HepG2 (cell line): Measurements from ENCODE around the gene PDGFA. TPM values are rescaled to one million over a fixed set of nuclear protein-coding genes. Genes with fewer than 3 reads are reported as not detected.

Source experiments
- ATAC-seq: fragments of 200-7000 bp; cut with Tn5 transposase; 3 replicates; pipeline ENCODE4 v1.9.1; 2020; ENCODE audit warnings: mild to moderate bottlenecking, moderate library complexity
- BruUV-seq: library from RNA; stranded (reverse); fragments of 400-500 nt; replicated peaks from 2 replicates; lab custom pipeline; 2021; lab: Mats Ljungman, UMichigan
- CTCF ChIA-PET: fragments of 300-600 bp; formaldehyde crosslinking; extraction: SDS; loops from one replicate; lab custom pipeline; 2021; ENCODE audit warnings: low total read pairs, inconsistent platforms, low intra/inter-chr PET ratio; lab: Yijun Ruan, JAX
- POLR2A ChIA-PET: fragments of 350-600 bp; sonication (Branson Sonifier 250); formaldehyde crosslinking; loops from one replicate; lab custom pipeline; 2020; ENCODE audit warnings: antibody characterized with exemption, inconsistent platforms; lab: Yijun Ruan, JAX
- DNase-seq: peaks from one replicate; pipeline ENCODE4 v3.0.0-alpha.2; 2015; ENCODE audit warnings: low spot score
- FAIRE-seq: peaks from 3 replicates; lab custom pipeline; 2011; peaks lifted over from hg19 to GRCh38; lab: Jason Lieb, UNC
- H2AFZ ChIP-seq: one replicate; pipeline ENCODE4 v1.6.1; 2011; ENCODE audit warnings: low read length, inconsistent platforms
- H3K27ac ChIP-seq: fragments of 300-600 bp; 3 replicates; pipeline ENCODE4 v1.8.0; 2011; ENCODE audit warnings: mixed run types, mild to moderate bottlenecking, mixed read lengths, low read length, inconsistent platforms; ENCODE audit not compliant: insufficient read depth; ENCODE audit errors: extremely low read length
- H3K27me3 ChIP-seq, 2 experiments: fragments of 200-600 bp in 1 of 2; 2 replicates in 1 of 2; 3 replicates in 1 of 2; pipeline versions ENCODE4 v1.6.0 to v1.8.0; 2011; ENCODE audit warnings: low read length in 2 of 2, mild to moderate bottlenecking in 2 of 2, moderate library complexity in 2 of 2, inconsistent platforms in 1 of 2; ENCODE audit not compliant: insufficient read depth in 2 of 2, control insufficient read depth in 1 of 2
- H3K36me3 ChIP-seq, 2 experiments: fragments of 200-600 bp in 1 of 2; replicated peaks in 1 of 2; 2 replicates in 1 of 2; 3 replicates in 1 of 2; pipeline versions ENCODE4 v1.5.1 to v1.8.0; 2011; ENCODE audit warnings: low read length in 2 of 2, inconsistent platforms in 1 of 2; ENCODE audit not compliant: insufficient read depth in 2 of 2, control insufficient read depth in 1 of 2
- H3K4me1 ChIP-seq: 2 replicates; pipeline ENCODE4 v1.5.1; 2012; ENCODE audit warnings: low read length, inconsistent platforms; ENCODE audit not compliant: insufficient read depth
- H3K4me2 ChIP-seq: 2 replicates; pipeline ENCODE4 v1.6.0; 2011; ENCODE audit warnings: low read depth, low read length, inconsistent platforms
- H3K4me3 ChIP-seq, 3 experiments: fragments of 200-600 bp in 1 of 3; sonication (generic), shearing (Covaris generic) in 1 of 3; replicated peaks in 1 of 3; 2 replicates each; pipeline ENCODE4 v1.5.1; 2011 to 2016; ENCODE audit warnings: low read length in 3 of 3, inconsistent platforms in 2 of 3, low read depth in 2 of 3, mild to moderate bottlenecking in 2 of 3, control low read depth in 1 of 3, mixed read lengths in 1 of 3; ENCODE audit not compliant: insufficient read depth in 1 of 3
- H3K79me2 ChIP-seq: one replicate; pipeline ENCODE4 v1.6.1; 2011; ENCODE audit warnings: low read length, inconsistent platforms; ENCODE audit not compliant: insufficient read depth
- H3K9ac ChIP-seq: 2 replicates; pipeline ENCODE4 v1.6.0; 2011; ENCODE audit warnings: mild to moderate bottlenecking, low read depth, low read length, inconsistent platforms; ENCODE audit not compliant: insufficient read depth
- H3K9me3 ChIP-seq: 2 replicates; pipeline ENCODE4 v1.5.1; 2012; ENCODE audit warnings: mild to moderate bottlenecking, low read length
- H4K20me1 ChIP-seq: 2 replicates; pipeline ENCODE4 v1.6.0; 2011; ENCODE audit warnings: inconsistent platforms, mild to moderate bottlenecking, low read length, moderate library complexity; ENCODE audit not compliant: insufficient read depth
- CHD4 ChIP-seq: fragments of 200-600 bp; sonication (generic); IDR thresholded peaks from 2 replicates; pipeline ENCODE4 v1.7.0; 2017; ENCODE audit warnings: mild to moderate bottlenecking, low read length, borderline replicate concordance
- CREB1 ChIP-seq, 2 experiments: fragments of 450-650 bp in 1 of 2; IDR thresholded peaks; 2 replicates each; pipeline ENCODE4 v1.6.1; 2016 to 2017; ENCODE audit warnings: control low read depth in 1 of 2, mild to moderate bottlenecking in 1 of 2, missing compliant biosample characterization in 1 of 2, missing genetic modification characterization in 1 of 2
- KAT2B ChIP-seq: fragments of 150-350 bp; IDR thresholded peaks from 2 replicates; pipeline ENCODE4 v1.6.1; 2014; ENCODE audit warnings: low read depth, low read length, borderline replicate concordance
- SMC3 ChIP-seq: IDR thresholded peaks from 2 replicates; pipeline ENCODE4 v1.6.1; 2011; ENCODE audit warnings: low read length, improper control_type of control experiment
- ZKSCAN5 ChIP-seq: sonication (generic); formaldehyde crosslinking; IDR thresholded peaks from 2 replicates; pipeline ENCODE4 v1.5.1; 2020; ENCODE audit warnings: mild to moderate bottlenecking, missing genetic modification reagents
- WGBS: methylation state at CpG from one replicate; pipeline ENCODE4 v1.1.6; 2017; ENCODE audit warnings: low lambda C conversion rate; 5-methylcytosine and 5-hydroxymethylcytosine counted together
- in situ Hi-C: cut with HindIII; loops from 2 replicates; pipeline ENCODE4 v1.10.0; 2017; ENCODE audit warnings: low pct_unique_long_range_greater_than_20kb; ENCODE audit not compliant: extremely low pct_ligation_motif_present
- intact Hi-C: fragments of 100-400 bp; cut with micrococcal nuclease; formaldehyde crosslinking; loops from one replicate; pipeline ENCODE4 v1.10.0; 2022; ENCODE audit not compliant: unreplicated experiment
- polyA plus RNA-seq, 8 experiments: library from polyadenylated mRNA; depleted of rRNA in 3 of 8; stranded (reverse) in 7 of 8; unstranded in 1 of 8; fragments of >200 nt; fragmentation: Illumina TruSeq in 4 of 8; extraction: Trizol in 4 of 8; gene quantifications; 2 replicates each; pipeline versions ENCODE4 v1.2.1 to v1.2.3, GENCODE V29; 2011 to 2016; ENCODE audit warnings: low read depth in 4 of 8, missing spikeins in 1 of 8, mixed read lengths in 1 of 8; ENCODE audit not compliant: insufficient read depth in 1 of 8
- total RNA-seq, 5 experiments: library from RNA; depleted of rRNA; stranded (reverse); fragments of >200 nt; fragmentation: Illumina TruSeq; extraction: Trizol; gene quantifications; 2 replicates each; pipeline ENCODE4 v1.2.3, GENCODE V29; 2016; ENCODE audit warnings: low read depth in 1 of 5

Gene PDGFA
- total and polyA plus RNA-seq, 2 of the 13 experiments (the other 11 are each of a cell fraction or from before 2014, with no cell fraction given), result 1.5 to 3.4 TPM

- Histone ChIP-seq H3K79me2 (no peaks in the 10 kb centered on the region), H3K9me3 (no peaks in the 10 kb centered on the region), H3K36me3 (no peaks in the 10 kb centered on the region), H3K27me3 (no peaks in the 10 kb centered on the region), H3K27ac (no peak overlapping the region), H4K20me1 (no peaks in the 10 kb centered on the region), H3K4me3 (no peak overlapping the region), H3K9ac (no peak overlapping the region), H3K4me2 (no peak overlapping the region), H3K4me1 (peaks cover 53% of the 10 kb centered on the region), H2AFZ (no peak overlapping the region)
- no peak for FAIRE-seq
- BruUV-seq, result no TSS peak
- WGBS, result 77% methylated on average over 5 of the region's 5 CpGs
- ATAC-seq, result no peak
- in situ Hi-C loops (no loop called here), intact Hi-C loops (no loop called here)
- no peak for DNase-seq
- TF ChIP-seq ZKSCAN5 (CRISPR knock-in tag) (peak; percentile 42; the same call in 1 of the 2 replicates), CREB1 (IDR thresholded peaks at IDR 0.05) (peak; percentile 59; the same call in 1 of the 2 replicates), CREB1 (CRISPR knock-in tag; IDR thresholded peaks at IDR 0.05) (no peak), KAT2B (no peak)
- POLR2A ChIA-PET, result no interaction called here
- CTCF ChIA-PET, result no interaction called here
Observed at GRCh38 chr7:467856-468545, 51.6 kb downstream of the PDGFA start.

- intact Hi-C loops (no loop called here), in situ Hi-C loops (no loop called here)
- Histone ChIP-seq H3K9ac (no peak overlapping the region), H4K20me1 (no peaks in the 10 kb centered on the region), H3K79me2 (no peaks in the 10 kb centered on the region), H3K4me3 (no peak overlapping the region), H3K36me3 (no peaks in the 10 kb centered on the region), H3K27ac (no peak overlapping the region), H2AFZ (no peak overlapping the region), H3K4me2 (no peak overlapping the region), H3K4me1 (peaks cover 47% of the 10 kb centered on the region), H3K27me3 (no peaks in the 10 kb centered on the region), H3K9me3 (no peaks in the 10 kb centered on the region)
- 72% methylated on average over 3 of the region's 3 CpGs for WGBS
- ChIA-PET CTCF (no interaction called here), POLR2A (no interaction called here)
- ATAC-seq (no peak), FAIRE-seq (peak; percentile 4), DNase-seq (no peak)
- no TSS peak for BruUV-seq
- TF ChIP-seq SMC3 (no peak), CHD4 (no peak), ZKSCAN5 (CRISPR knock-in tag) (peak; percentile 95)
Observed at GRCh38 chr7:467393-467828, 52.2 kb downstream of the PDGFA start.
